K562 (cell line): ENCODE results near the gene IRS2.

Experiments used
- EZH2 ChIP-seq: IDR thresholded peaks from 2 replicates; pipeline ENCODE4 v1.6.1; 2012; ENCODE audit warnings: low read depth, mild to moderate bottlenecking, inconsistent platforms, low read length, borderline replicate concordance
- POLR2AphosphoS5 ChIP-seq: IDR thresholded peaks from 2 replicates; pipeline ENCODE4 v1.6.1; 2011; ENCODE audit warnings: mild to moderate bottlenecking, low read depth, low read length, moderate library complexity; ENCODE audit not compliant: control insufficient read depth, insufficient read depth
- SMARCC2 ChIP-seq: fragments of 450-650 bp; IDR thresholded peaks from 2 replicates; pipeline ENCODE4 v1.6.1; 2017; ENCODE audit warnings: antibody characterized with exemption, moderate library complexity, mild to moderate bottlenecking, low read depth
- TF ChIP-seq, protein P1 (sequence below): fragments of 450-650 bp; IDR thresholded peaks from 2 replicates; pipeline ENCODE4 v1.6.1; 2018; ENCODE audit not compliant: partially characterized antibody

DNA sequence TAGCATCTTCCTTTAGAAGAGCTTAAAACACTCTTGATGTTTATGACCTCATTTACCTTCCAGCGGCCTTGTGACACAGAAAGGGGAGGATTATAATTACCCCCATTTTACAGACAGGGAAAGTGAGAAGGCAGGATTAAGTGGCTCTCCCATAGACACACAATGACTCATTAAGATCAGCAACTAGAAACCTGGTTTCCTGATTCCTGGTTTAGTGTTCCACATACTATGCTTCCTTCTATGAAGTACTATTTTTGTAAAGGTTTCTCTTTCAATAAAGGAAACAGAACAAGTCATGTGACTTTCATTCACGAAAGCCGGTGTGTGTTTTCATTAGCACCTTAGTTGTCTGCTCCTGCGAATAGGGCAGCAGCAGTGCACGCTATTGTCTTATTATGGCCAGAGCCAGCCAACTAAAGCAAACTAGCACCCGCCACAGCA, 8.3 kb downstream of the IRS2 start:
- no peak for TF ChIP-seq SMARCC2
- TF ChIP-seq, protein P1, sequence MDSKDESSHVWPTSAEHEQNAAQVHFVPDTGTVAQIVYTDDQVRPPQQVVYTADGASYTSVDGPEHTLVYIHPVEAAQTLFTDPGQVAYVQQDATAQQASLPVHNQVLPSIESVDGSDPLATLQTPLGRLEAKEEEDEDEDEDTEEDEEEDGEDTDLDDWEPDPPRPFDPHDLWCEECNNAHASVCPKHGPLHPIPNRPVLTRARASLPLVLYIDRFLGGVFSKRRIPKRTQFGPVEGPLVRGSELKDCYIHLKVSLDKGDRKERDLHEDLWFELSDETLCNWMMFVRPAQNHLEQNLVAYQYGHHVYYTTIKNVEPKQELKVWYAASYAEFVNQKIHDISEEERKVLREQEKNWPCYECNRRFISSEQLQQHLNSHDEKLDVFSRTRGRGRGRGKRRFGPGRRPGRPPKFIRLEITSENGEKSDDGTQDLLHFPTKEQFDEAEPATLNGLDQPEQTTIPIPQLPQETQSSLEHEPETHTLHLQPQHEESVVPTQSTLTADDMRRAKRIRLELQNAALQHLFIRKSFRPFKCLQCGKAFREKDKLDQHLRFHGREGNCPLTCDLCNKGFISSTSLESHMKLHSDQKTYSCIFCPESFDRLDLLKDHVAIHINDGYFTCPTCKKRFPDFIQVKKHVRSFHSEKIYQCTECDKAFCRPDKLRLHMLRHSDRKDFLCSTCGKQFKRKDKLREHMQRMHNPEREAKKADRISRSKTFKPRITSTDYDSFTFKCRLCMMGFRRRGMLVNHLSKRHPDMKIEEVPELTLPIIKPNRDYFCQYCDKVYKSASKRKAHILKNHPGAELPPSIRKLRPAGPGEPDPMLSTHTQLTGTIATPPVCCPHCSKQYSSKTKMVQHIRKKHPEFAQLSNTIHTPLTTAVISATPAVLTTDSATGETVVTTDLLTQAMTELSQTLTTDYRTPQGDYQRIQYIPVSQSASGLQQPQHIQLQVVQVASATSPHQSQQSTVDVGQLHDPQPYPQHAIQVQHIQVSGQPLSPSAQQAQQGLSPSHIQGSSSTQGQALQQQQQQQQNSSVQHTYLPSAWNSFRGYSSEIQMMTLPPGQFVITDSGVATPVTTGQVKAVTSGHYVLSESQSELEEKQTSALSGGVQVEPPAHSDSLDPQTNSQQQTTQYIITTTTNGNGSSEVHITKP, result no peak
- no peak for TF ChIP-seq POLR2AphosphoS5
- no peak for TF ChIP-seq EZH2
